Breast epithelium (tissue), 4 donors: ENCODE data around the gene HOXB1. TPM values are rescaled to one million over a fixed set of nuclear protein-coding genes. Genes with fewer than 3 reads are reported as not detected.
A peak's percentile ranks its signal among the peaks of the same experiment; 100 is the strongest.

Source experiments
- DNase-seq, 2 donors: peaks; one replicate each; pipeline ENCODE4 v3.0.0-alpha.2; 2019; ENCODE audit warnings: low spot score in 2 of 2
- H3K27ac ChIP-seq, 2 donors: fragments of 200-600 bp; sonication (generic) in 1 of 2; one replicate each; pipeline ENCODE4 v1.5.1; 2016 to 2019; ENCODE audit warnings: mild to moderate bottlenecking in 1 of 2
- H3K27me3 ChIP-seq, 2 donors: fragments of 200-600 bp; sonication (generic) in 1 of 2; one replicate each; pipeline versions ENCODE4 v1.5.1 to v1.6.0; 2017 to 2019; ENCODE audit warnings: control low read depth in 1 of 2, mild to moderate bottlenecking in 1 of 2
- H3K36me3 ChIP-seq: fragments of 200-600 bp; one replicate; pipeline ENCODE4 v1.5.1; 2019
- H3K4me1 ChIP-seq, 2 donors: fragments of 200-600 bp; sonication (generic); one replicate each; pipeline ENCODE4 v1.5.1; 2016 to 2019; ENCODE audit warnings: control low read depth in 1 of 2
- H3K4me3 ChIP-seq, 3 donors: fragments of 200-600 bp; sonication (generic); 1 replicate in 2 of 3; 2 replicates in 1 of 3; pipeline ENCODE4 v1.5.1; 2016 to 2019; ENCODE audit warnings: mild to moderate bottlenecking in 3 of 3, moderate library complexity in 2 of 3
- H3K9me3 ChIP-seq, 2 donors: fragments of 200-600 bp; sonication (generic) in 1 of 2; one replicate each; pipeline ENCODE4 v1.5.1; 2016 to 2019; ENCODE audit warnings: control low read depth in 1 of 2
- POLR2A ChIP-seq: fragments of 450-650 bp; IDR thresholded peaks from one replicate; pipeline ENCODE4 v1.6.1; 2016; ENCODE audit warnings: antibody characterized with exemption, mild to moderate bottlenecking, moderate library complexity
- POLR2AphosphoS5 ChIP-seq, 3 donors: sonication (generic); formaldehyde crosslinking; IDR thresholded peaks; one replicate each; pipeline ENCODE4 v1.6.1; 2017; ENCODE audit warnings: antibody characterized with exemption in 3 of 3
- intact Hi-C: fragments of 100-400 bp; cut with DNase I; formaldehyde crosslinking; loops from one replicate; pipeline ENCODE4 v1.15.1; 2023; ENCODE audit warnings: low total_unique reads
- total RNA-seq, 3 donors: library from RNA; depleted of rRNA; stranded (reverse); fragments of >200 nt; gene quantifications; one replicate each; pipeline ENCODE4 v1.1.0, GENCODE V29; 2016
- TF ChIP-seq, protein P1 (sequence below), 3 donors: fragments of 450-650 bp; IDR thresholded peaks; one replicate each; pipeline ENCODE4 v1.5.1; 2016 to 2017; ENCODE audit warnings: antibody characterized with exemption in 3 of 3, mild to moderate bottlenecking in 3 of 3, moderate library complexity in 3 of 3

The HOXB1 gene
- total RNA-seq, 3 donors from 2014 or later, result not detected

DNA sequence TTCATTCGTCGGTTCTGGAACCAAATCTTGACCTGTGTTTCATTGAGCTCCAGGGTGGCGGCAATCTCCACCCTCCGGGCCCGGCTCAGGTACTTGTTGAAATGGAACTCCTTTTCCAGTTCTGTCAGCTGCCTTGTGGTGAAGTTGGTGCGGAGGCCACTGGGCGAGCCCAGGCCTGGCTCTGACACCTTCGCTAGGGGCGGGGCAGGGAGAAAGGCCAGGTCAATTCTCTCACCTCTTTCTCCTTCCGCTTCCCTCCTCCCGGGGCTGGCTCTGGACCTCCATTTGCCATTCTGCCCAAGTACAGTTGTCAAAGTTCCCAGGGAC is 1.2 kb downstream of the HOXB1 start:
- Histone ChIP-seq H3K4me1 (no peaks in the 10 kb centered on the region), H3K4me3 (no peak overlapping the region), H3K36me3 (no peaks in the 10 kb centered on the region), H3K27me3 (peaks cover 0 to 8% of the 10 kb centered on the region in 2 donors), H3K27ac (no peak overlapping the region), H3K9me3 (no peaks in the 10 kb centered on the region)
- intact Hi-C loops, result no loop called here
- DNase-seq, result no peak
- TF ChIP-seq POLR2A (no peak), POLR2AphosphoS5 (IDR thresholded peaks at IDR 0.05) (no peak)
- TF ChIP-seq, protein P1, sequence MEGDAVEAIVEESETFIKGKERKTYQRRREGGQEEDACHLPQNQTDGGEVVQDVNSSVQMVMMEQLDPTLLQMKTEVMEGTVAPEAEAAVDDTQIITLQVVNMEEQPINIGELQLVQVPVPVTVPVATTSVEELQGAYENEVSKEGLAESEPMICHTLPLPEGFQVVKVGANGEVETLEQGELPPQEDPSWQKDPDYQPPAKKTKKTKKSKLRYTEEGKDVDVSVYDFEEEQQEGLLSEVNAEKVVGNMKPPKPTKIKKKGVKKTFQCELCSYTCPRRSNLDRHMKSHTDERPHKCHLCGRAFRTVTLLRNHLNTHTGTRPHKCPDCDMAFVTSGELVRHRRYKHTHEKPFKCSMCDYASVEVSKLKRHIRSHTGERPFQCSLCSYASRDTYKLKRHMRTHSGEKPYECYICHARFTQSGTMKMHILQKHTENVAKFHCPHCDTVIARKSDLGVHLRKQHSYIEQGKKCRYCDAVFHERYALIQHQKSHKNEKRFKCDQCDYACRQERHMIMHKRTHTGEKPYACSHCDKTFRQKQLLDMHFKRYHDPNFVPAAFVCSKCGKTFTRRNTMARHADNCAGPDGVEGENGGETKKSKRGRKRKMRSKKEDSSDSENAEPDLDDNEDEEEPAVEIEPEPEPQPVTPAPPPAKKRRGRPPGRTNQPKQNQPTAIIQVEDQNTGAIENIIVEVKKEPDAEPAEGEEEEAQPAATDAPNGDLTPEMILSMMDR (IDR thresholded peaks at IDR 0.05), result no peak

DNA sequence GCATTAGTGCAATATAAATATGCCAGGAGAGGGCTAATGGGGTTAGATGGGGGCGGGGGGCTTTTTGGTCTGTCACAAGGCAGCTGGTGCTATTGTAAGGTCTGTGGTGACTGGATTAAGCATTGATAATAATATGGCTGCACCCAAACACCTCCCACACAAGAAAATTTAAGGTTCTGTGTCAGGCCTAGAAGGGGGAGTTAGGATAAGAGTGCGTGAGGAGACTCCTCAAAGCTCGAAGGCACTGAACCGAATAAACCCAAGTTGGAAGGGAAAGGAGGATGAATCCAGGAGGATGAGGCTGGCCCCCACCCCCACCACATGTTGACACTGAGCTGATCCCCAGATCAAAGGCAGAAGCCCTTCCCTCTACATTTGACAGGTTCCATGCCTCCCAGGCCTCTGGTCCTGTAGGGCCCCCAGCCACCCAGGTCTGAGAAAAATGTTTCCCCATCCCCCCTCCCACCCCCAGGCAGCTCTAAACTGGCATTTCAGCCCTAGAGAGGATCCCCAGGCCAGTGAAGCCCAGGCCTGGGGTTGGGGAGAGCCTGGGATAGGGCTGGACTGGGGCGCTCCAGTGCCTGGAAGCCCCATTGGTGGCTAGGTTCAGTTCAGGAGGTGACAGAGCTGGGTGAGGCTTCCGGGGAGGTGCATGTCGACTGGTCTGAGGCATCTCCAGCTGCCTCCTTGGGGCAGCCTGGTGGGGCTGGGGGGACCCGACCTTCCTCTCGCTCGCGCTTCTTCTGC is 1.7 kb downstream of the HOXB1 start:
- H3K4me1 ChIP-seq, result no peaks in the 10 kb centered on the region
- no peaks in the 10 kb centered on the region for H3K9me3 ChIP-seq
- H3K27ac ChIP-seq, result no peak overlapping the region
- DNase-seq, result no peak
- H3K36me3 ChIP-seq, result no peaks in the 10 kb centered on the region
- peaks cover 0 to 8% of the 10 kb centered on the region in 2 donors for H3K27me3 ChIP-seq
- H3K4me3 ChIP-seq, result no peak overlapping the region
- TF ChIP-seq POLR2A (no peak), POLR2AphosphoS5 (IDR thresholded peaks at IDR 0.05) (no peak)
- TF ChIP-seq, protein P1 (IDR thresholded peaks at IDR 0.05), result no peak
- intact Hi-C loops, result no loop called here

DNA sequence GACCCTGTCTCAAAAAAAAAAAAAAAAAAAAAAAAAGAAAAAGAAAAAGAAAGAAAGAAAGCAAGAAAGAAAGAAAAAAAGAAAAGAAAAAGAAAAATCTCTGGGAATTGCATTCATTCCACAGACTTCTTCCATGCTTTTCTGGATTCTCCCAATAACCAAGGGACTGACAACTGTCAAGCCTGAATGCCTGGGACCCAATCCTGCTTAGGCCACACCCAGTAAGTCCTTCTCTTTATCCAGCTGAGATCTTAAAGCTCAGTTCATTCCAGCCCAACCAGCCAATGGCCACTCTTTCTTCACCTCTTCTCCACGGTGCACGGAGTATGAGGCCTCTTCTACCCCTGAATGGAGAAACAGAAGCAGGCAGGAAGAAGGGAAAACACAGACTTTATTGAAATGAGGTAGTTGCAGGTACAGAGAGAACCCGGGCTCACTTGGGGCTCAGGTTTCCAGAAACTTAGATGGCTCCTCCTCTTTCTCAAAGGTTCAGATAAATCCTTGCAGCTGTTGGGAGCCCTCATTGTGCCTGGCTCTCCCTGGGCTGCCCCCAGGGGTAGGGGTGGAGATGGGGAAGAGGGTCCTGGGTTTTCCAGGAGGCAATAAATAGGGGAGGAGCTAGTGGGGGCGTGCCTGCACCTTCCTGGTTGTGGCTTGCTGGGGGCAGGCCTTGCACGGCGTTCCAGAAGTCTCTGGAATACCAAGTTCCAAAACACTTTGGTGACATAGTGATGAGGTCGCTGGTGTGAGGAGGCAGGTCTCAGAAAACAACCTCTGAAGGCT is 2.5 kb downstream of the HOXB1 start:
- H3K4me3 ChIP-seq, result no peak overlapping the region
- no peak for DNase-seq
- H3K36me3 ChIP-seq, result no peaks in the 10 kb centered on the region
- intact Hi-C loops, result no loop called here
- H3K27me3 ChIP-seq, result peaks cover 0 to 8% of the 10 kb centered on the region in 2 donors
- no peak overlapping the region for H3K27ac ChIP-seq
- TF ChIP-seq POLR2AphosphoS5 (IDR thresholded peaks at IDR 0.05) (no peak), POLR2A (no peak)
- TF ChIP-seq, protein P1 (IDR thresholded peaks at IDR 0.05), result no peak
- H3K9me3 ChIP-seq, result no peaks in the 10 kb centered on the region
- H3K4me1 ChIP-seq, result no peaks in the 10 kb centered on the region

DNA sequence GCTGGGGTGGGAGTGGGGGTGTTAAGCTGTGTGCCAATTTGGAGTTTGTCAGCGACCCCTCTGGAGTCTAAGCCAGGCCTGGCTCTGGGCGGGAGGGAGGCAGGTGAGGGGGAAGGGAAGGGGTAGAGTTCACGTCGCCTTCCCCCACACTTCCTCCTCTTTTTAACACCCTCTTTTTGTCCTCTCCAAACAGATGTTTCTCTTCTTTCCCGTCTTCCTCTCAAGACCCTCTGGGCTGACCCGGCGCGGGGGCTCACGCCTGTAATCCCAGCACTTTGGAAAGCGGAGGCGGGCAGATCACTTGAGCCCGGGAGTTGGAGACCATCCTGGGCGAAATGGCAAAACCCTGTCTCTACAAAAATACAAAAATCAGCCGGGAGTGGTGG is 3.3 kb downstream of the HOXB1 start:
- Histone ChIP-seq H3K27ac (peak overlapping the region in 1 of 2 donors; percentile 32), H3K27me3 (peaks cover 0 to 8% of the 10 kb centered on the region in 2 donors), H3K36me3 (no peaks in the 10 kb centered on the region), H3K4me1 (no peaks in the 10 kb centered on the region), H3K4me3 (peak overlapping the region in 1 of 3 donors; percentile 58), H3K9me3 (no peaks in the 10 kb centered on the region)
- DNase-seq, result no peak
- TF ChIP-seq, protein P1 (IDR thresholded peaks at IDR 0.05), result no peak
- no peak for TF ChIP-seq POLR2AphosphoS5 (IDR thresholded peaks at IDR 0.05)
- intact Hi-C loops, result no loop called here
